Left ventricle myocardium inferior (tissue), 1 donor: ENCODE measurements around the gene RPAIN. TPM values are rescaled to one million over a fixed set of nuclear protein-coding genes. Genes with fewer than 3 reads are reported as not detected.

ENCODE experiments used
- DNase-seq: peaks from one replicate; pipeline ENCODE4 v3.0.0-alpha.2; 2020
- H3K27ac ChIP-seq: fragments of 200-600 bp; replicated peaks from 2 replicates; pipeline ENCODE4 v1.8.0; 2021
- H3K27me3 ChIP-seq: fragments of 200-600 bp; 2 replicates; pipeline ENCODE4 v1.8.0; 2021; ENCODE audit warnings: low read depth
- H3K36me3 ChIP-seq: fragments of 200-600 bp; 2 replicates; pipeline ENCODE4 v1.8.0; 2021
- H3K4me1 ChIP-seq: fragments of 200-600 bp; 2 replicates; pipeline ENCODE4 v1.8.0; 2021
- H3K4me3 ChIP-seq: fragments of 200-600 bp; 2 replicates; pipeline ENCODE4 v1.8.0; 2021; ENCODE audit warnings: mild to moderate bottlenecking, moderate library complexity
- H3K9me3 ChIP-seq: fragments of 200-600 bp; replicated peaks from 2 replicates; pipeline ENCODE4 v1.8.0; 2021
- intact Hi-C: fragments of 100-400 bp; cut with micrococcal nuclease; formaldehyde crosslinking; loops from one replicate; pipeline ENCODE4 v1.11.0; 2022
- total RNA-seq: library from RNA; stranded (reverse); fragmentation: NEBNext Ultra II Directional; extraction: Animal tissue kit (Norgen Biotek cat#: 25700); gene quantifications from one replicate; pipeline ENCODE4 v1.2.1, GENCODE V29; 2021
- TF ChIP-seq, protein P1 (sequence below): fragments of 200-600 bp; IDR thresholded peaks from 2 replicates; pipeline ENCODE4 v1.8.0; 2021; ENCODE audit warnings: antibody characterized with exemption, mild to moderate bottlenecking, borderline replicate concordance
- donor health status: DM: no; HTN: yes; CAD: no; lungs with severe emphysema.

The RPAIN gene
- total RNA-seq, 1 donor from 2014 or later, result 28.4 TPM

DNA sequence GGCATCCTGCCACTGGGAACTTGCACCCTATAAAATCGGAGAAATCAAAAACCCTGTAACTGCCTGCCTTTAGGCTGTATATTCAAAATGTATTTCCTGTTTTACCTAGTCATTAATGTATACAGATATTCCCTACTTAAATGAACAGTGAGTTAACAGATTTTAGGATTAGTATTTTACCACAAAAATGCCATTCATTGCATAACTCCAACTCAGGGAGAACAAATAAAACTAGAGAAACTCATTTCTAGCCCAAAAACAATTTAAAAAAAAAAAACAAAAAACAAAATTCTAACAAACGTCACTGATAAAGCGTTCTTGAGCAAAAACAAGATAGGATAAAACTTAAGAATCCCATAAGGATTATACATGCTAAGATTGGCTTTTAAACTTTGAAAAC, 52.5 kb downstream of the RPAIN start:
- peaks cover 54% of the 10 kb centered on the region for H3K36me3 ChIP-seq
- no peak overlapping the region for H3K4me3 ChIP-seq
- H3K9me3 ChIP-seq, result no peaks in the 10 kb centered on the region
- intact Hi-C loops, result no loop called here
- no peak for DNase-seq
- TF ChIP-seq, protein P1, sequence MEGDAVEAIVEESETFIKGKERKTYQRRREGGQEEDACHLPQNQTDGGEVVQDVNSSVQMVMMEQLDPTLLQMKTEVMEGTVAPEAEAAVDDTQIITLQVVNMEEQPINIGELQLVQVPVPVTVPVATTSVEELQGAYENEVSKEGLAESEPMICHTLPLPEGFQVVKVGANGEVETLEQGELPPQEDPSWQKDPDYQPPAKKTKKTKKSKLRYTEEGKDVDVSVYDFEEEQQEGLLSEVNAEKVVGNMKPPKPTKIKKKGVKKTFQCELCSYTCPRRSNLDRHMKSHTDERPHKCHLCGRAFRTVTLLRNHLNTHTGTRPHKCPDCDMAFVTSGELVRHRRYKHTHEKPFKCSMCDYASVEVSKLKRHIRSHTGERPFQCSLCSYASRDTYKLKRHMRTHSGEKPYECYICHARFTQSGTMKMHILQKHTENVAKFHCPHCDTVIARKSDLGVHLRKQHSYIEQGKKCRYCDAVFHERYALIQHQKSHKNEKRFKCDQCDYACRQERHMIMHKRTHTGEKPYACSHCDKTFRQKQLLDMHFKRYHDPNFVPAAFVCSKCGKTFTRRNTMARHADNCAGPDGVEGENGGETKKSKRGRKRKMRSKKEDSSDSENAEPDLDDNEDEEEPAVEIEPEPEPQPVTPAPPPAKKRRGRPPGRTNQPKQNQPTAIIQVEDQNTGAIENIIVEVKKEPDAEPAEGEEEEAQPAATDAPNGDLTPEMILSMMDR, result no peak
- no peaks in the 10 kb centered on the region for H3K27me3 ChIP-seq
- no peak overlapping the region for H3K27ac ChIP-seq
- peaks cover 18% of the 10 kb centered on the region for H3K4me1 ChIP-seq

DNA sequence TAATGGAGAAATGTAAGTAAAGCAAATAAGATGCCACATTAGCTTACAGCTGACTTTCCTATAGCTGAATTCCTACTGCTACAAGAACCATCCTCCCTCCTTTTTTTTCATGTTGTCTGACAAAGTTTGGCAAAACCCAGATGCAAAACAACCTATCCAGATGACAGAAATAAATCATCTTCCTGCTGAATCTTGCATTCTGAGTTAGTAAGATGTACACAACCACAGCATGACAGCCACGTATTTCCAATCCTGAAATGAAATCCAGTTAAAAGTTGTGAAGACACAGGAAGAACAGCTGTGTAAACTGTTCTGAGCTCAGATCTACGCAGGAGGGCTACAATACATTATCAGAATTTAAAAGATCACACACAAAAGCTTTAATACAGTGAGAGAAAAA, 53.9 kb downstream of the RPAIN start:
- TF ChIP-seq, protein P1, result no peak
- Histone ChIP-seq H3K4me1 (peaks cover 6% of the 10 kb centered on the region), H3K36me3 (peaks cover 68% of the 10 kb centered on the region), H3K27ac (no peak overlapping the region), H3K9me3 (no peaks in the 10 kb centered on the region), H3K27me3 (no peaks in the 10 kb centered on the region), H3K4me3 (no peak overlapping the region)
- no peak for DNase-seq
- intact Hi-C loops, result no loop called here

DNA sequence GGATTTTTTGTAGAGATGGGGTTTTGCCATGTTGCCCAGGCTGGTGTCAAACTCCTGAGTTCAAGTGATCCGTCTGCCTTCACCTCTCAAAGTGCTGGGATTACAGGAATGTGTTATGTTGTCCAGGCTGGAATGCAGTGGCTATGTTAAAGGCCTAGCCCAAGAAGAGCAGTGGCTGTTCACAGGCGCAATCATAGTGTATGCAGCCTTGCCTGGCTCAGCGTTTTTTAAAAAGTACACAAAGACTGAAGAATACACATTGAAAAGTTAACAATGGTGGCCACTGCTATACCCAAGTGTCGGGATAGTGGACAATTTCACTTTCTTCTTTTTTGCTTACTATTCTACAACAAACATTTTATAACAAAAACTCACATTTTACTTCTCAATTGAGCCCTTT, 59.0 kb downstream of the RPAIN start:
- TF ChIP-seq, protein P1, result no peak

DNA sequence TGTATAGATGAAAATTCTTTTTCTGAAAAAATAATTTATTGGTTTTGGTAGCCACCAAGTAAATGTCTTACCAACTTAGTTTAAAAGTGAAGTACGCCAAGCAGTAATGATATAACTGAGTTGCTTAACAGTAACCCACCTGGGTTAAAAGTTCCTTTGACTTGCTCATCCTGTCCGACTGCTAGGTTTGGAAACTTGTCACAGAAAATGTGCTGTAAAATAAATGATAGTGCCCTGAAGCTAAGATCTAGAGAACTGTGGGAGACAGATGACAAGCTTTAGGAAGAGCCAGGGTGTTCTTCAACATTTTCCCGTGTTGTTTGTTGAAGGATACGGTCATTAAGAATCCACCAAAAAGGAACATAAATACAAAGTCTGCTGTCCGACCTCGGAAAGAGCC, 61.0 kb downstream of the RPAIN start:
- intact Hi-C loops, result no loop called here
- peaks cover 84% of the 10 kb centered on the region for H3K36me3 ChIP-seq
- H3K27me3 ChIP-seq, result no peaks in the 10 kb centered on the region
- no peaks in the 10 kb centered on the region for H3K9me3 ChIP-seq
- no peak overlapping the region for H3K4me3 ChIP-seq
- TF ChIP-seq, protein P1, result no peak
- no peak overlapping the region for H3K27ac ChIP-seq
- H3K4me1 ChIP-seq, result peaks cover 18% of the 10 kb centered on the region
- no peak for DNase-seq

More for the DNA sequence above, 59.0 kb downstream of the RPAIN start:
- intact Hi-C loops, result no loop called here
- no peak overlapping the region for H3K27ac ChIP-seq
- no peaks in the 10 kb centered on the region for H3K9me3 ChIP-seq
- no peak overlapping the region for H3K4me3 ChIP-seq
- DNase-seq, result no peak
- H3K36me3 ChIP-seq, result peaks cover 95% of the 10 kb centered on the region
- no peaks in the 10 kb centered on the region for H3K4me1 ChIP-seq
- H3K27me3 ChIP-seq, result no peaks in the 10 kb centered on the region

DNA sequence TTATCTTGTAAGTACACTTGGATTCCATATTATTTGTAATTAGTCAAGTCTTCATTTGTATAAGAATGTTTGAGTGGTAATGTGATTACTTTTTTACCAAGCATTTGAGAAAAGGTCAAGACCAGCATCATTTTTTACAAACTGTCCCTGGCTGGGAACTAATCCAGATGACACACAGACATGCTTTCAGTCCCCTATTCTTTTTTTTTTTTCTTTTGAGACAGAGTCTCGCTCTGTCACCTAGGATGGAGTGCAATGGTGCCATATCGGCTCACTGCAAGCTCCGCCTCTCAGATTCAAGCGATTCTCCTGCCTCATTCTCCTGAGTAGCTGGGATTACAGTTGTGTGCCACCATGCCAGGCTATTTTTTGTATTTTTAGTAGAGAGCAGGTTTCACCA, 61.5 kb downstream of the RPAIN start:
- no peaks in the 10 kb centered on the region for H3K9me3 ChIP-seq
- no peaks in the 10 kb centered on the region for H3K27me3 ChIP-seq
- intact Hi-C loops, result no loop called here
- TF ChIP-seq, protein P1, result no peak
- no peak overlapping the region for H3K4me3 ChIP-seq
- H3K4me1 ChIP-seq, result peaks cover 19% of the 10 kb centered on the region
- peaks cover 79% of the 10 kb centered on the region for H3K36me3 ChIP-seq
- DNase-seq, result no peak
- H3K27ac ChIP-seq, result no peak overlapping the region

Other genes starting within 250 kb of the RPAIN start
- 7.7 TPM for gene ZNF594, start 228.3 kb upstream of the RPAIN start, total RNA-seq
- 0.74 TPM for gene SCIMP, start 185.3 kb upstream of the RPAIN start, total RNA-seq
- 60.6 TPM for gene RABEP1, start 137.9 kb upstream of the RPAIN start, total RNA-seq
- gene NUP88, start 520 bp upstream of the RPAIN start, total RNA-seq, result 37.3 TPM
- gene C1QBP, start 19.0 kb downstream of the RPAIN start, total RNA-seq, result 124 TPM
- 4.5 TPM for gene DHX33, start 48.8 kb downstream of the RPAIN start, total RNA-seq
- 32.5 TPM for gene DERL2, start 66.0 kb downstream of the RPAIN start, total RNA-seq
- 10.1 TPM for gene MIS12, start 66.4 kb downstream of the RPAIN start, total RNA-seq
- 8.3 TPM for gene NLRP1, start 164.3 kb downstream of the RPAIN start, total RNA-seq